Mesenchymal stem cell (in vitro differentiated cells and primary cell): Measurements from ENCODE around the gene MCTP2.

Experiments used
- DNase-seq: peaks from one replicate; pipeline ENCODE4 v3.0.0-alpha.2; 2013
- H2AFZ ChIP-seq: one replicate; pipeline ENCODE4 v1.6.1; 2013; ENCODE audit warnings: low read depth, mild to moderate bottlenecking, control low read depth, inconsistent platforms, low read length, moderate library complexity
- H2AK5ac ChIP-seq: 2 replicates; pipeline ENCODE4 v1.6.1; 2013; ENCODE audit warnings: low read length, moderate library complexity, mild to moderate bottlenecking, inconsistent platforms; ENCODE audit not compliant: severe bottlenecking
- H2BK120ac ChIP-seq: one replicate; pipeline ENCODE4 v1.6.1; 2013; ENCODE audit warnings: low read depth, mild to moderate bottlenecking, inconsistent platforms, low read length, moderate library complexity
- H2BK12ac ChIP-seq, 2 experiments: one replicate each; pipeline ENCODE4 v1.6.1; 2013; ENCODE audit warnings: inconsistent platforms in 2 of 2, low read length in 2 of 2, mild to moderate bottlenecking in 2 of 2, moderate library complexity in 2 of 2, control low read depth in 1 of 2
- H2BK15ac ChIP-seq: one replicate; pipeline ENCODE4 v1.6.1; 2013; ENCODE audit warnings: mild to moderate bottlenecking, low read depth, inconsistent platforms; ENCODE audit not compliant: poor library complexity, severe bottlenecking
- H2BK5ac ChIP-seq: 2 replicates; pipeline ENCODE4 v1.6.1; 2013; ENCODE audit warnings: low read depth, mild to moderate bottlenecking, low read length, control low read depth, inconsistent platforms; ENCODE audit not compliant: poor library complexity, severe bottlenecking
- H3K14ac ChIP-seq, 2 experiments: one replicate each; pipeline ENCODE4 v1.6.1; 2013; ENCODE audit warnings: inconsistent platforms in 2 of 2, low read length in 2 of 2, control low read depth in 1 of 2, mild to moderate bottlenecking in 1 of 2, moderate library complexity in 1 of 2
- H3K18ac ChIP-seq, 2 experiments: one replicate each; pipeline ENCODE4 v1.6.1; 2013; ENCODE audit warnings: inconsistent platforms in 2 of 2, low read length in 2 of 2, control low read depth in 1 of 2, low read depth in 1 of 2, mild to moderate bottlenecking in 1 of 2
- H3K23ac ChIP-seq, 2 experiments: one replicate each; pipeline ENCODE4 v1.6.1; 2013; ENCODE audit warnings: inconsistent platforms in 2 of 2, low read length in 2 of 2, mild to moderate bottlenecking in 2 of 2, moderate library complexity in 2 of 2, control low read depth in 1 of 2
- H3K27ac ChIP-seq: 2 replicates; pipeline ENCODE4 v1.5.1; 2013; ENCODE audit warnings: mild to moderate bottlenecking, moderate library complexity, low read length, control low read depth, inconsistent platforms; ENCODE audit not compliant: poor library complexity, severe bottlenecking
- H3K27me3 ChIP-seq, 2 experiments: 2 replicates each; pipeline versions ENCODE4 v1.6.1 to v1.7.0; 2013; ENCODE audit warnings: low read length in 2 of 2, mild to moderate bottlenecking in 2 of 2, moderate library complexity in 2 of 2, control low read depth in 1 of 2, inconsistent platforms in 1 of 2; ENCODE audit not compliant: control insufficient read depth in 1 of 2, insufficient read depth in 1 of 2
- H3K36me3 ChIP-seq, 2 experiments: 2 replicates each; pipeline versions ENCODE4 v1.6.1 to v1.7.0; 2013; ENCODE audit warnings: low read length in 2 of 2, control low read depth in 1 of 2, inconsistent platforms in 1 of 2, low read depth in 1 of 2, mild to moderate bottlenecking in 1 of 2; ENCODE audit not compliant: insufficient read depth in 2 of 2, control insufficient read depth in 1 of 2
- H3K4ac ChIP-seq, 2 experiments: one replicate each; pipeline ENCODE4 v1.6.1; 2013; ENCODE audit warnings: inconsistent platforms in 2 of 2, low read length in 2 of 2, mild to moderate bottlenecking in 2 of 2, moderate library complexity in 2 of 2, control low read depth in 1 of 2, low read depth in 1 of 2
- H3K4me1 ChIP-seq: 2 replicates; pipeline ENCODE4 v1.6.1; 2013; ENCODE audit warnings: low read depth, low read length, control low read depth; ENCODE audit not compliant: control insufficient read depth, insufficient read depth
- H3K4me2 ChIP-seq: 2 replicates; pipeline ENCODE4 v1.6.1; 2013; ENCODE audit warnings: low read length, mild to moderate bottlenecking, inconsistent platforms; ENCODE audit not compliant: poor library complexity, severe bottlenecking
- H3K4me3 ChIP-seq, 2 experiments: 2 replicates each; pipeline versions ENCODE4 v1.5.1 to v1.7.0; 2013; ENCODE audit warnings: low read length in 2 of 2, mild to moderate bottlenecking in 2 of 2, control low read depth in 1 of 2, low read depth in 1 of 2; ENCODE audit not compliant: insufficient read depth in 1 of 2
- H3K79me1 ChIP-seq: replicated peaks from 2 replicates; pipeline ENCODE4 v1.6.1; 2013; ENCODE audit warnings: mild to moderate bottlenecking, control low read depth, low read length, inconsistent platforms; ENCODE audit not compliant: poor library complexity, severe bottlenecking
- H3K9ac ChIP-seq: 2 replicates; pipeline ENCODE4 v1.7.0; 2013; ENCODE audit warnings: mild to moderate bottlenecking, low read length, moderate library complexity
- H3K9me3 ChIP-seq: 2 replicates; pipeline ENCODE4 v1.7.0; 2013; ENCODE audit warnings: mild to moderate bottlenecking, low read length; ENCODE audit not compliant: control insufficient read depth
- H4K8ac ChIP-seq: one replicate; pipeline ENCODE4 v1.6.1; 2013; ENCODE audit warnings: inconsistent platforms, mild to moderate bottlenecking, low read length, moderate library complexity
- H4K91ac ChIP-seq: one replicate; pipeline ENCODE4 v1.6.1; 2013; ENCODE audit warnings: mild to moderate bottlenecking, low read length, inconsistent platforms
- WGBS: methylation state at CpG from one replicate; pipeline ENCODE4 v1.1.7; 2013; ENCODE audit warnings: mixed read lengths; 5-methylcytosine and 5-hydroxymethylcytosine counted together

The MCTP2 gene

DNA sequence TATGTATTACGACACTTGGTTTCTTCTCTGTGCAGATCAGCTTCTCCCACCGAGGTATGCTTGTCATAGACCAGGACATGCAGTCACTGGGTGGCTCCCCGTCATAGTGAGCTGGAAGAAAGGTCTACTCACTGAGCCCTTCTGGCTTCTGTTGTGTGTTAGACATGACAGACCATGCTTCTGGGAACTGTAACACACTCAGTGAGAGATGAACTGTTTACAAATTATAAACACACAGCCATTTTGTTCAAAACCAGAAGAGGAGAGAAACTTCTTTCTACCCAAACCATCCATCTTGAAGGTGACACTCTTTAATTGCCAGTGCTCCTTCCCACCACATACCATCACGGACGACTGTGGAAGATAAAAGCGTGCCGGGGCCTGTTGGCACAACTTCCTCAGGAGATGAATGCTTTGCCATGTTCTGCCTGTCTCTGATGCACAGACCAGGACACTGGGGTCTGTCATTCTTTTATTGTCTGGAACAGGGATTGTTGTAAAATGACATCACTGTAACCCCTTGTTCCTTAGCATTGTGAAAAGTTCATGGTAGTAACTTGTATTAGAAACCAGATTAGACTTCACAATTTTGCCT is 214.3 kb downstream of the MCTP2 start:
- no peaks in the 10 kb centered on the region for H3K79me1 ChIP-seq
- no peak overlapping the region for H2BK15ac ChIP-seq
- H3K4ac ChIP-seq: no peak overlapping the region
- no peak overlapping the region for H2BK12ac ChIP-seq
- no peak overlapping the region for H2AFZ ChIP-seq
- no peak overlapping the region for H4K8ac ChIP-seq
- H3K4me3 ChIP-seq: no peak overlapping the region
- no peak overlapping the region for H3K23ac ChIP-seq
- H3K9me3 ChIP-seq: no peaks in the 10 kb centered on the region
- no peak overlapping the region for H3K18ac ChIP-seq
- no peak overlapping the region for H3K14ac ChIP-seq
- H2BK120ac ChIP-seq: no peak overlapping the region
- H2BK5ac ChIP-seq: no peak overlapping the region
- no peak overlapping the region for H4K91ac ChIP-seq
- DNase-seq: peak; percentile 92
- H3K27me3 ChIP-seq: no peaks in the 10 kb centered on the region
- peaks cover 3 to 12% of the 10 kb centered on the region in 2 experiments for H3K36me3 ChIP-seq
- 18% methylated on average over 7 of the region's 7 CpGs for WGBS
- H3K4me1 ChIP-seq: no peaks in the 10 kb centered on the region
- no peak overlapping the region for H3K27ac ChIP-seq
- H2AK5ac ChIP-seq: no peak overlapping the region
- H3K9ac ChIP-seq: no peak overlapping the region
- no peak overlapping the region for H3K4me2 ChIP-seq

DNA sequence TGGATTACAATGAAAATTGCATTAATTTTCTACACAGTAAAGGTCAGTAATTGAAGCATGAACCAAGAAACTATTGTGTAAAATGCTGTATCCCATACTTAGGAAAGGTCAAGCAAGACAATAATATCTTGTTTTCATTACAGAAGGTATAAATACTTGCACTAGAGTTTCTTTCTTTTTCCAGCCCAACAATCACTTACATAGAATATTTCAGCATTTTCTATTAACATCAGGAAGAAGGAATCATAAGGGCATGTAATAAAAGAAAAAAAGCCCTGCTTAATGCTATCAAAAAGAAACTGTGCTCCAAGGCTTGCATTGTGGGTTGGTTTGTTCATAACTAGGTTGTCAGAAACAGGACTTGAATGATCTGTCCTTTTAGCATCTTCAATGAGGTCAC is 215.1 kb downstream of the MCTP2 start:
- Histone ChIP-seq H3K9me3 (no peaks in the 10 kb centered on the region), H4K8ac (no peak overlapping the region), H3K4me3 (no peak overlapping the region), H3K4me1 (no peaks in the 10 kb centered on the region), H3K23ac (no peak overlapping the region), H3K4ac (no peak overlapping the region), H2BK12ac (no peak overlapping the region), H3K14ac (no peak overlapping the region), H3K4me2 (no peak overlapping the region), H2AFZ (no peak overlapping the region), H3K36me3 (peaks cover 3 to 12% of the 10 kb centered on the region in 2 experiments), H3K79me1 (no peaks in the 10 kb centered on the region), H2BK15ac (no peak overlapping the region), H2BK5ac (no peak overlapping the region), H3K27me3 (no peaks in the 10 kb centered on the region), H3K18ac (no peak overlapping the region), H2AK5ac (no peak overlapping the region), H3K27ac (no peak overlapping the region), H3K9ac (no peak overlapping the region), H2BK120ac (no peak overlapping the region), H4K91ac (no peak overlapping the region)
- DNase-seq: no peak

DNA sequence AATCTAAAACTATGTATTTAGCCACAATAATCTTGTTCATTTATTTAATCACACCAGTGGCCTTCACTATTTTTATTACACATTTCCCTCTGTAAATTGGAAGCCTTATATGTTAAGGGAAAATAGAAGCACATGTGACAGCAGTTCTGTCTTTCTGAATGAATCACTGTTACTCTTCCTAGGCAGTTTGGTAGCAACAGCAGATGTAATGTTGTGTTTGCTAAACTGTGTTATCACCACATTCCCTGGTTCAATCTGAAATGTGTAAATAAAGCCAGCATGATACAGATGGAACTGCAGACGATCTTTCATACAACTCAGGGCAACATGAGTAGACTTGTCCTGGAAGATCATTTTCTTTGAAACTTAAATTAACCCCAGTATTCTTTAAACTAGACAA is 220.1 kb downstream of the MCTP2 start:
- Histone ChIP-seq H3K4me3 (no peak overlapping the region), H3K4me2 (no peak overlapping the region), H3K18ac (no peak overlapping the region), H2BK15ac (no peak overlapping the region), H3K36me3 (peaks cover 0 to 3% of the 10 kb centered on the region in 2 experiments), H3K14ac (no peak overlapping the region), H3K4ac (no peak overlapping the region), H4K8ac (no peak overlapping the region), H3K4me1 (no peaks in the 10 kb centered on the region), H3K9ac (no peak overlapping the region), H3K27me3 (no peaks in the 10 kb centered on the region), H3K23ac (no peak overlapping the region), H4K91ac (no peak overlapping the region), H3K79me1 (no peaks in the 10 kb centered on the region), H2AK5ac (no peak overlapping the region), H2BK12ac (no peak overlapping the region), H3K9me3 (peaks cover 11% of the 10 kb centered on the region), H2AFZ (no peak overlapping the region), H3K27ac (no peak overlapping the region), H2BK5ac (no peak overlapping the region), H2BK120ac (no peak overlapping the region)
- WGBS: 79% methylated on average over 1 of the region's 1 CpG
- DNase-seq: peak; percentile 72

DNA sequence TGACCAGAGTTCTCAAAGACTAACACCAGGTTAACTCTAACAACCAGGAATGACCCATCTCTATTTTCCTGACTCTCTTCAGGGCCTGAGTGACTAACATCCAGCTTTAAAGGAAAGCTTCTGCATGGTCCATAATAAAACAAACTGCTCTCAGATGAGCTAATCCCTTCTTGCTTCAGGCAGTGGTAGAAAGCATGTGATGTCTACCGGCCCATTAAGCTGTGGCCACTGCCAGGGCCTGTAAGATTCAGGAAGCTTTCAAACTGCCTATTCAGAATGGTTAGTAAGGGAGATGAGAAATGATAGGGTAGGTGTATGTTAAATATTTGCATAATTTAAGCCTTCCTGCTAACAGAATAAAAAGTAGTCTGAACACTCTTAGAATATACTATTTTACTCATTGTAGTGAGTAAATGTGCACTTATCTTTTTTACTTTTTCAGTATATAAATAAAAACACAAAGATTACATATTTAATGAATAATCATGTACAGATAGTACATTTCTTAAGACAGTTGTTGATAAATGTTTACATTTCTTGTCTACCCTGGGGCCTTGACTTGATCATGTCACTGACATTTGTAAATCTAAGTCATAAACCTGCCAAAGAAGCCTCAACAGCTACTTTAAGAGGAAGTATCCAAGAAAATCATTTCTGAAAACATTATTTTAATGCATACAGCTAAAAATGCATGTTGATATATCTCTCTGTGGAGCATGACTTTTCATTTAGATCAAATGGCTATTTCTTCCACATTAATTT is 222.0 kb downstream of the MCTP2 start:
- no peak overlapping the region for H3K4me3 ChIP-seq
- peaks cover 0 to 10% of the 10 kb centered on the region in 2 experiments for H3K36me3 ChIP-seq
- no peak overlapping the region for H2BK15ac ChIP-seq
- H2AFZ ChIP-seq: no peak overlapping the region
- H2AK5ac ChIP-seq: no peak overlapping the region
- no peak overlapping the region for H3K14ac ChIP-seq
- no peak overlapping the region for H3K27ac ChIP-seq
- DNase-seq: peak; percentile 88
- H3K23ac ChIP-seq: no peak overlapping the region
- 40% methylated on average over 1 of the region's 1 CpG for WGBS
- no peak overlapping the region for H2BK5ac ChIP-seq
- H3K9me3 ChIP-seq: peaks cover 11% of the 10 kb centered on the region
- H2BK12ac ChIP-seq: no peak overlapping the region
- H4K8ac ChIP-seq: no peak overlapping the region
- no peak overlapping the region for H3K4ac ChIP-seq
- H4K91ac ChIP-seq: no peak overlapping the region
- no peaks in the 10 kb centered on the region for H3K79me1 ChIP-seq
- no peaks in the 10 kb centered on the region for H3K27me3 ChIP-seq
- no peak overlapping the region for H3K9ac ChIP-seq
- H3K4me1 ChIP-seq: no peaks in the 10 kb centered on the region
- H3K18ac ChIP-seq: no peak overlapping the region
- H3K4me2 ChIP-seq: no peak overlapping the region
- no peak overlapping the region for H2BK120ac ChIP-seq
